Stimulated activated CD4-positive, alpha-beta T cell treated with anti-CD3 and anti-CD28 coated beads, Interleukin-4, amount 100 ng/mL, for 4 hours (primary cell): ENCODE results near the gene CLDN4.
"Not testable (repeated sequence)": the region's sequence is repeated elsewhere in the genome, so short reads cannot be mapped to it uniquely, and the experiment has no call there.

Experiments
- DNase-seq, 2 experiments: peaks; one replicate each; pipeline ENCODE4 v3.0.0-alpha.2; 2020

The CLDN4 gene

GRCh38 chr7:73823873-73824592 lies 6.8 kb upstream of the CLDN4 start:
- DNase-seq = no peak

GRCh38 chr7:73824986-73825385 lies 5.8 kb upstream of the CLDN4 start:
- DNase-seq = no peak

GRCh38 chr7:73827567-73828106 lies 3.2 kb upstream of the CLDN4 start:
- no peak for DNase-seq

- DNase-seq = no peak
Observed at GRCh38 chr7:73828107-73828803, 2.5 kb upstream of the CLDN4 start.

- no peak for DNase-seq
Observed at GRCh38 chr7:73828972-73829371, 1.8 kb upstream of the CLDN4 start.

- no peak for DNase-seq
Observed at GRCh38 chr7:73829505-73829904, 1.3 kb upstream of the CLDN4 start.

- no peak for DNase-seq
Observed at GRCh38 chr7:73829921-73830680, 695 bp upstream of the CLDN4 start.

GRCh38 chr7:73831584-73831833 lies 713 bp downstream of the CLDN4 start:
- no peak for DNase-seq

GRCh38 chr7:73831834-73832651 lies 1.2 kb downstream of the CLDN4 start:
- DNase-seq = no peak

- no peak for DNase-seq
Observed at GRCh38 chr7:73832806-73833205, 2.0 kb downstream of the CLDN4 start.

GRCh38 chr7:73833251-73833919 lies 2.6 kb downstream of the CLDN4 start:
- no peak for DNase-seq

GRCh38 chr7:73834626-73835191 lies 3.9 kb downstream of the CLDN4 start:
- DNase-seq = no peak

- not testable (repeated sequence) for DNase-seq
Observed at GRCh38 chr7:73837167-73837566, 6.4 kb downstream of the CLDN4 start.

- DNase-seq = no peak
Observed at GRCh38 chr7:73838642-73839041, 7.8 kb downstream of the CLDN4 start.

GRCh38 chr7:73839290-73839689 lies 8.5 kb downstream of the CLDN4 start:
- DNase-seq = no peak

GRCh38 chr7:73839743-73840714 lies 9.2 kb downstream of the CLDN4 start:
- DNase-seq = no peak

- no peak for DNase-seq
Observed at GRCh38 chr7:73840715-73841379, 10.1 kb downstream of the CLDN4 start.

- DNase-seq = no peak
Observed at GRCh38 chr7:73841689-73842066, 10.9 kb downstream of the CLDN4 start.

GRCh38 chr7:73842067-73842976 lies 11.5 kb downstream of the CLDN4 start, which contains the start of gene METTL27:
TSS of gene METTL27 (minus strand) at chr7:73842516. CDS start at chr7:73842140, 376 bp downstream.
- peak; percentile 83 to 88 for DNase-seq
